NT2/D1 (cell line): ENCODE measurements around the gene TMEM63A.

Source experiments
- YY1 ChIP-seq: IDR thresholded peaks from 2 replicates; pipeline ENCODE4 v1.6.1; 2011; ENCODE audit not compliant: insufficient read length, insufficient read depth
- ZNF274 ChIP-seq: IDR thresholded peaks from 2 replicates; pipeline ENCODE4 v1.6.1; 2011; ENCODE audit warnings: mild to moderate bottlenecking, low read depth, low read length

DNA sequence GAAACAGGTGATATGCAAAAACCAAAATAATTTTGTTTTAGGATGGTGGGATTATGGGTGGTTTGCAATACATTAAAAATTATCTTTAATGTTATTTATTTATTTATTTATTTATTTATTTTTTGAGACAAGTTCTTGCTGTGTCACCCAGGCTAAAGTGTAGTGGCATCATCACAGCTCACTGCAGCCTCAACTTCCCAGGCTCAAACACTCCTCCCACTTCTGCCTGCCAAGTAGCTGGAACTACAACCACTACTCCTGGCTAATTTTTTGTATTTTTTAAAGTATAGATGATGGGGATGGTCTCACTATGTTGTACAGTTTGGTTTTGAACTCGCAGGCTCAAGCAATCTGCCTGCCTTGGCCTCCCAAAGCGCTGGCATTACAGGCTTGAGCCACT is 48.4 kb upstream of the TMEM63A start:
- TF ChIP-seq ZNF274 (no peak), YY1 (no peak)
